ENCODE data around the gene TMEM258.

TMEM258 gene

GRCh38 chr11:61762223-61762615, 30.2 kb downstream of the TMEM258 start:
- no peak overlapping the region for H3K4me3 ChIP-seq (ENCODE audit: low read depth, low read length)

- H3K4me3 ChIP-seq (ENCODE audit: low read depth, low read length): no peak overlapping the region
Measured at GRCh38 chr11:61761440-61762222, 30.8 kb downstream of the TMEM258 start.

GRCh38 chr11:61760946-61761345, 31.5 kb downstream of the TMEM258 start:
- H3K4me3 ChIP-seq (ENCODE audit: low read depth, low read length): no peak overlapping the region

- H3K4me3 ChIP-seq (ENCODE audit: low read depth, low read length): no peak overlapping the region
Measured at GRCh38 chr11:61757213-61757862, 35.1 kb downstream of the TMEM258 start.

GRCh38 chr11:61756452-61757212, 35.8 kb downstream of the TMEM258 start:
- H3K4me3 ChIP-seq (ENCODE audit: low read depth, low read length): no peak overlapping the region

GRCh38 chr11:61756147-61756451, 36.3 kb downstream of the TMEM258 start:
- H3K4me3 ChIP-seq (ENCODE audit: low read depth, low read length): no peak overlapping the region

- no peak overlapping the region for H3K4me3 ChIP-seq (ENCODE audit: low read depth, low read length)
Measured at GRCh38 chr11:61754534-61755482, 37.6 kb downstream of the TMEM258 start.

GRCh38 chr11:61753672-61754071, 38.7 kb downstream of the TMEM258 start:
- H3K4me3 ChIP-seq (ENCODE audit: low read depth, low read length): no peak overlapping the region

- peak overlapping the region; percentile 45 for H3K4me3 ChIP-seq (ENCODE audit: low read depth, low read length)
Measured at GRCh38 chr11:61752925-61753521, 39.4 kb downstream of the TMEM258 start.

- peak within 1 kb of the TSS; percentile 45 for H3K4me3 ChIP-seq (ENCODE audit: low read depth, low read length)
Measured at GRCh38 chr11:61752117-61752924, 40.1 kb downstream of the TMEM258 start, which contains the start of gene MYRF. Gene MYRF, plus strand, starts transcription at chr11:61752636. Its CDS starts 109 bp downstream, at chr11:61752745.

- H3K4me3 ChIP-seq (ENCODE audit: low read depth, low read length): no peak overlapping the region
Measured at GRCh38 chr11:61751384-61751783, 41.0 kb downstream of the TMEM258 start.

GRCh38 chr11:61750631-61751273, 41.6 kb downstream of the TMEM258 start:
- H3K4me3 ChIP-seq (ENCODE audit: low read depth, low read length): no peak overlapping the region

- H3K4me3 ChIP-seq (ENCODE audit: low read depth, low read length): no peak overlapping the region
Measured at GRCh38 chr11:61749591-61750217, 42.7 kb downstream of the TMEM258 start.

- no peak overlapping the region for H3K4me3 ChIP-seq (ENCODE audit: low read depth, low read length)
Measured at GRCh38 chr11:61747967-61748285, 44.5 kb downstream of the TMEM258 start.

- H3K4me3 ChIP-seq (ENCODE audit: low read depth, low read length): no peak overlapping the region
Measured at GRCh38 chr11:61747192-61747966, 45.0 kb downstream of the TMEM258 start.

GRCh38 chr11:61746442-61747191, 45.8 kb downstream of the TMEM258 start:
- H3K4me3 ChIP-seq (ENCODE audit: low read depth, low read length): no peak overlapping the region

GRCh38 chr11:61745781-61746441, 46.5 kb downstream of the TMEM258 start:
- H3K4me3 ChIP-seq (ENCODE audit: low read depth, low read length): no peak overlapping the region
